ENCODE measurements around the gene WWC1. TPM values are rescaled to one million over a fixed set of nuclear protein-coding genes. Genes with fewer than 3 reads are reported as not detected.

The WWC1 gene
- total and polyA plus RNA-seq, 10 of the 15 experiments (the other 5 are each of a cell fraction or from before 2014, with no cell fraction given): 0.50 to 7.8 (median 2.5) TPM

DNA sequence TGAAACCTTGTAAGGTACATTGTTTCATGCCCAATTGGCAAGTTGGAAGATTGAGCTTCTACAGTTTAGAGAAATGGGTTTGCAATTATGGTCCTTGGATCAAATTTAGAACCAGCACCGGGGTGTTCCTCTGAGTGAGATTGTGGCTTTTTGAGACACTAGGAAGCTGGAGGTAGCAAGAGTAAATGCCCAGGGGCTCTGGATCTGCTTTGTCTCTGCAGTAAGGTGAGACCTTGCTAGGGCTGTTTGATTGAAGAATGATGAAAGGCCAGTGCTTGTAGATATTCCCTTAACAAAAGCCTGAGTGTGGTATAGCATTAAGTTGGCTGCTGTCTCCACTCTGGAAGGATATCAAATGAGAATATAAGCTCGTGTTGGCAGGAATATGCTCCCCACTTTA, 36.0 kb downstream of the WWC1 start:
- no peak for ATAC-seq
- Histone ChIP-seq H3K27me3 (replicated peaks in 1 of 2; ENCODE audit: control insufficient read depth in 2 of 2, insufficient read depth in 2 of 2, low read length in 1 of 2) (no peaks in the 10 kb centered on the region), H3K79me2 (ENCODE audit: control insufficient read depth, insufficient read depth, low read length) (no peaks in the 10 kb centered on the region), H3K9me3 (replicated peaks; ENCODE audit: control insufficient read depth, insufficient read depth, low read length) (no peaks in the 10 kb centered on the region), H3K36me3 (ENCODE audit: control insufficient read depth in 2 of 2, insufficient read depth in 2 of 2, low read length in 1 of 2) (no peaks in the 10 kb centered on the region), H3K27ac (ENCODE audit: control insufficient read depth, insufficient read depth) (no peak overlapping the region), H4K20me1 (ENCODE audit: control insufficient read depth, insufficient read depth) (no peaks in the 10 kb centered on the region), H3K4me1 (ENCODE audit: control insufficient read depth, insufficient read depth, low read length) (peaks cover 12% of the 10 kb centered on the region), H2AFZ (ENCODE audit: control insufficient read depth, low read depth, low read length) (no peak overlapping the region), H3K9ac (ENCODE audit: control insufficient read depth, insufficient read depth, low read length) (no peak overlapping the region), H3K4me2 (ENCODE audit: control insufficient read depth, insufficient read depth) (no peak overlapping the region), H3K4me3 (no peak overlapping the region)
- no peak for DNase-seq (ENCODE audit: low read depth, low spot score)
- intact Hi-C loops (cut with micrococcal nuclease; ENCODE audit: unreplicated experiment): no loop called here
- TF ChIP-seq RELA (IDR thresholded peaks at IDR 0.05; ENCODE audit: borderline replicate concordance, partially characterized antibody) (no peak), CEBPB (IDR thresholded peaks at IDR 0.05; ENCODE audit: borderline replicate concordance in 1 of 2, low read depth in 2 of 2, low read length in 2 of 2) (no peak), LARP7 (IDR thresholded peaks at IDR 0.05) (no peak), JUNB (IDR thresholded peaks at IDR 0.05) (no peak), SIN3A (IDR thresholded peaks at IDR 0.05; ENCODE audit: low read depth, low read length) (no peak), FOS (IDR thresholded peaks at IDR 0.05; ENCODE audit: borderline replicate concordance, extremely low read depth, insufficient read length) (no peak), TARDBP (IDR thresholded peaks at IDR 0.05; ENCODE audit: borderline replicate concordance) (no peak), FOXK2 (IDR thresholded peaks at IDR 0.05) (no peak), CBFB (IDR thresholded peaks at IDR 0.05; ENCODE audit: low read depth) (no peak)
- TF ChIP-seq, protein P1, sequence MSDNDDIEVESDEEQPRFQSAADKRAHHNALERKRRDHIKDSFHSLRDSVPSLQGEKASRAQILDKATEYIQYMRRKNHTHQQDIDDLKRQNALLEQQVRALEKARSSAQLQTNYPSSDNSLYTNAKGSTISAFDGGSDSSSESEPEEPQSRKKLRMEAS (IDR thresholded peaks at IDR 0.05; ENCODE audit: low read depth, low read length): no peak
- TF ChIP-seq, protein P2, sequence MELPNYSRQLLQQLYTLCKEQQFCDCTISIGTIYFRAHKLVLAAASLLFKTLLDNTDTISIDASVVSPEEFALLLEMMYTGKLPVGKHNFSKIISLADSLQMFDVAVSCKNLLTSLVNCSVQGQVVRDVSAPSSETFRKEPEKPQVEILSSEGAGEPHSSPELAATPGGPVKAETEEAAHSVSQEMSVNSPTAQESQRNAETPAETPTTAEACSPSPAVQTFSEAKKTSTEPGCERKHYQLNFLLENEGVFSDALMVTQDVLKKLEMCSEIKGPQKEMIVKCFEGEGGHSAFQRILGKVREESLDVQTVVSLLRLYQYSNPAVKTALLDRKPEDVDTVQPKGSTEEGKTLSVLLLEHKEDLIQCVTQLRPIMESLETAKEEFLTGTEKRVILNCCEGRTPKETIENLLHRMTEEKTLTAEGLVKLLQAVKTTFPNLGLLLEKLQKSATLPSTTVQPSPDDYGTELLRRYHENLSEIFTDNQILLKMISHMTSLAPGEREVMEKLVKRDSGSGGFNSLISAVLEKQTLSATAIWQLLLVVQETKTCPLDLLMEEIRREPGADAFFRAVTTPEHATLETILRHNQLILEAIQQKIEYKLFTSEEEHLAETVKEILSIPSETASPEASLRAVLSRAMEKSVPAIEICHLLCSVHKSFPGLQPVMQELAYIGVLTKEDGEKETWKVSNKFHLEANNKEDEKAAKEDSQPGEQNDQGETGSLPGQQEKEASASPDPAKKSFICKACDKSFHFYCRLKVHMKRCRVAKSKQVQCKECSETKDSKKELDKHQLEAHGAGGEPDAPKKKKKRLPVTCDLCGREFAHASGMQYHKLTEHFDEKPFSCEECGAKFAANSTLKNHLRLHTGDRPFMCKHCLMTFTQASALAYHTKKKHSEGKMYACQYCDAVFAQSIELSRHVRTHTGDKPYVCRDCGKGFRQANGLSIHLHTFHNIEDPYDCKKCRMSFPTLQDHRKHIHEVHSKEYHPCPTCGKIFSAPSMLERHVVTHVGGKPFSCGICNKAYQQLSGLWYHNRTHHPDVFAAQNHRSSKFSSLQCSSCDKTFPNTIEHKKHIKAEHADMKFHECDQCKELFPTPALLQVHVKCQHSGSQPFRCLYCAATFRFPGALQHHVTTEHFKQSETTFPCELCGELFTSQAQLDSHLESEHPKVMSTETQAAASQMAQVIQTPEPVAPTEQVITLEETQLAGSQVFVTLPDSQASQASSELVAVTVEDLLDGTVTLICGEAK (IDR thresholded peaks at IDR 0.05; ENCODE audit: borderline replicate concordance): no peak
- ChIA-PET SMC1A (ENCODE audit: uncharacterized antibody, unreplicated experiment) (interaction anchor here (1.1 kb wide), 1 partner anchor 11 kb away, joined by 3 read pairs; no protein-coding TSS in a partner anchor), RAD21 (ENCODE audit: unreplicated experiment) (no interaction called here), POLR2A (no interaction called here), CTCF (interaction anchor here (0.6 kb wide), 1 partner anchor 54 kb away, joined by 4 read pairs; no protein-coding TSS in a partner anchor)
- in situ Hi-C loops (cut with MboI): no loop called here
- FAIRE-seq: no peak
- WGBS (ENCODE audit: insufficient coverage, insufficient replicate concordance, low lambda C conversion rate, missing lambda C conversion rate): 50% methylated on average over 2 of the region's 2 CpGs
- no TSS peak for BruUV-seq (replicated peaks)
